CD4-positive, CD25-positive, alpha-beta regulatory T cell (primary cell): ENCODE data around the gene WWOX. TPM values are rescaled to one million over a fixed set of nuclear protein-coding genes. Genes with fewer than 3 reads are reported as not detected.
"Not testable (repeated sequence)": the region's sequence is repeated elsewhere in the genome, so short reads cannot be mapped to it uniquely, and the experiment has no call there.

Experiments used
- ATAC-seq, 2 donors: fragments of 150-1000 bp; cut with Tn5 transposase; one replicate each; pipeline ENCODE4 v1.10.0; 2021; ENCODE audit warnings: low read depth in 2 of 2, moderate number of reproducible peaks in 2 of 2, moderate library complexity in 1 of 2
- DNase-seq, 3 donors: peaks; one replicate each; pipeline versions ENCODE4 v3.0.0 to v3.0.0-alpha.2; 2012 to 2022; ENCODE audit warnings: mixed read lengths in 1 of 3
- H3K27ac ChIP-seq: one replicate; pipeline ENCODE4 v1.7.0; 2013; ENCODE audit warnings: mild to moderate bottlenecking, low read length; ENCODE audit not compliant: insufficient read depth, poor library complexity, severe bottlenecking
- H3K27me3 ChIP-seq: one replicate; pipeline ENCODE4 v1.7.0; 2013; ENCODE audit warnings: low read length; ENCODE audit not compliant: control insufficient read depth, insufficient read depth
- H3K36me3 ChIP-seq: one replicate; pipeline ENCODE4 v1.7.0; 2013; ENCODE audit warnings: mild to moderate bottlenecking, low read length, moderate library complexity; ENCODE audit not compliant: control insufficient read depth, insufficient read depth
- H3K4me1 ChIP-seq: 2 replicates; pipeline ENCODE4 v1.7.0; 2013; ENCODE audit warnings: mild to moderate bottlenecking, low read length; ENCODE audit not compliant: insufficient read depth, control insufficient read depth, poor library complexity, severe bottlenecking
- H3K4me3 ChIP-seq: one replicate; pipeline ENCODE4 v1.7.0; 2013; ENCODE audit warnings: low read depth, mild to moderate bottlenecking, low read length, moderate library complexity
- H3K9me3 ChIP-seq, 2 experiments: 1 replicate in 1 of 2; 2 replicates in 1 of 2; pipeline ENCODE4 v1.7.0; 2013; ENCODE audit warnings: low read length in 2 of 2, mild to moderate bottlenecking in 1 of 2, moderate library complexity in 1 of 2; ENCODE audit not compliant: control insufficient read depth in 2 of 2
- H3K27ac Mint-ChIP-seq, 3 donors: one replicate each; pipeline ENCODE4 v1.8.0; 2020 to 2022; ENCODE audit warnings: mild to moderate bottlenecking in 3 of 3, mixed read lengths in 3 of 3, moderate library complexity in 2 of 3
- H3K27me3 Mint-ChIP-seq: one replicate; pipeline ENCODE4 v1.8.0; 2022; ENCODE audit warnings: mild to moderate bottlenecking, mixed read lengths
- H3K36me3 Mint-ChIP-seq: one replicate; pipeline ENCODE4 v1.8.0; 2020; ENCODE audit warnings: mixed read lengths
- H3K4me1 Mint-ChIP-seq, 4 donors: one replicate each; pipeline ENCODE4 v1.8.0; 2020 to 2022; ENCODE audit warnings: mixed read lengths in 4 of 4, mild to moderate bottlenecking in 1 of 4
- H3K4me3 Mint-ChIP-seq, 4 donors: one replicate each; pipeline ENCODE4 v1.8.0; 2020 to 2022; ENCODE audit warnings: mild to moderate bottlenecking in 4 of 4, mixed read lengths in 4 of 4, moderate library complexity in 3 of 4
- H3K9me3 Mint-ChIP-seq, 7 donors: one replicate each; pipeline ENCODE4 v1.8.0; 2020 to 2022; ENCODE audit warnings: mixed read lengths in 7 of 7, mild to moderate bottlenecking in 3 of 7, moderate library complexity in 2 of 7
- polyA plus RNA-seq, 4 donors: library from polyadenylated mRNA; unstranded; fragments of 300-500 nt; fragmentation: Illumina TruSeq; gene quantifications; one replicate each; pipeline ENCODE4 v1.2.3, GENCODE V29; 2021
- total RNA-seq: library from RNA; stranded (reverse); gene quantifications from one replicate; pipeline ENCODE4 v1.2.3, GENCODE V29; 2022

Gene WWOX
- total and polyA plus RNA-seq, 5 donors from 2014 or later = 10.3 to 18.6 (median 12.8) TPM

- not testable (repeated sequence) for H3K36me3 ChIP-seq, H3K4me3 Mint-ChIP-seq, DNase-seq, H3K9me3 ChIP-seq, ATAC-seq, H3K4me3 ChIP-seq, H3K27me3 Mint-ChIP-seq, H3K4me1 ChIP-seq, H3K36me3 Mint-ChIP-seq, H3K27me3 ChIP-seq, H3K9me3 Mint-ChIP-seq, H3K27ac ChIP-seq
- Mint-ChIP-seq H3K27ac (peak overlapping the region in 2 of 3 donors; percentile 7 to 17), H3K4me1 (peaks cover 0 to 12% (median 8%) of the 10 kb centered on the region in 4 donors)
Measured at GRCh38 chr16:79260890-79261289, 1161.4 kb downstream of the WWOX start.

- Histone ChIP-seq H3K36me3 (no peaks in the 10 kb centered on the region), H3K27ac (no peak overlapping the region), H3K27me3 (no peaks in the 10 kb centered on the region), H3K4me3 (no peak overlapping the region), H3K9me3 (no peaks in the 10 kb centered on the region), H3K4me1 (peaks cover 6% of the 10 kb centered on the region)
- Mint-ChIP-seq H3K9me3 (peaks cover 0 to 3% (median 0%) of the 10 kb centered on the region in 7 donors), H3K36me3 (no peaks in the 10 kb centered on the region), H3K27me3 (peaks cover 8% of the 10 kb centered on the region), H3K27ac (peak overlapping the region in 1 of 3 donors; percentile 17), H3K4me1 (peaks cover 0 to 14% (median 9%) of the 10 kb centered on the region in 4 donors), H3K4me3 (no peak overlapping the region)
- DNase-seq (peak in 1 of 3 donors; percentile 49), ATAC-seq (peak in 1 of 2 donors; percentile 62)
Measured at GRCh38 chr16:79261481-79261940, 1162.1 kb downstream of the WWOX start.

GRCh38 chr16:79261944-79262552, 1162.6 kb downstream of the WWOX start:
- Histone ChIP-seq H3K36me3 (no peaks in the 10 kb centered on the region), H3K27me3 (no peaks in the 10 kb centered on the region), H3K9me3 (no peaks in the 10 kb centered on the region), H3K27ac (no peak overlapping the region), H3K4me3 (no peak overlapping the region), H3K4me1 (peaks cover 6% of the 10 kb centered on the region)
- Mint-ChIP-seq H3K4me1 (peaks cover 5 to 19% (median 12%) of the 10 kb centered on the region in 4 donors), H3K9me3 (peaks cover 0 to 3% (median 0%) of the 10 kb centered on the region in 7 donors), H3K4me3 (no peak overlapping the region), H3K36me3 (no peaks in the 10 kb centered on the region), H3K27me3 (peaks cover 8% of the 10 kb centered on the region), H3K27ac (no peak overlapping the region)
- DNase-seq = no peak
- ATAC-seq = no peak

Other genes with a start within 250 kb of the WWOX start
- gene CLEC3A, start 77.1 kb upstream of the WWOX start, total RNA-seq = not detected
- not detected for gene CLEC3A, start 77.1 kb upstream of the WWOX start, polyA plus RNA-seq